Stimulated activated naive B cell treated with anti-CD40 and anti-IgM and Interleukin-4, amounts not matched to agents 10 μg/mL and 1 μg/mL and 100 μg/mL, for 72 hours (primary cell): ENCODE data around the gene ZSCAN2.

Experiments
- ATAC-seq, 2 donors: fragments of 150-1000 bp; cut with Tn5 transposase; replicated peaks; 2 replicates each; pipeline ENCODE4 v1.10.0; 2021; ENCODE audit warnings: moderate library complexity in 1 of 2
- DNase-seq: peaks from one replicate; pipeline ENCODE4 v3.0.0; 2021
- H3K27ac Mint-ChIP-seq: one replicate; pipeline ENCODE4 v1.8.0; 2022; ENCODE audit warnings: mild to moderate bottlenecking, mixed read lengths
- H3K27me3 Mint-ChIP-seq, 2 donors: one replicate each; pipeline ENCODE4 v1.8.0; 2022; ENCODE audit warnings: mixed read lengths in 2 of 2
- H3K36me3 Mint-ChIP-seq, 2 donors: one replicate each; pipeline ENCODE4 v1.8.0; 2022; ENCODE audit warnings: mixed read lengths in 2 of 2, mild to moderate bottlenecking in 1 of 2
- H3K4me1 Mint-ChIP-seq, 2 donors: one replicate each; pipeline ENCODE4 v1.8.0; 2022; ENCODE audit warnings: mixed read lengths in 2 of 2, mild to moderate bottlenecking in 1 of 2
- H3K4me3 Mint-ChIP-seq, 2 donors: one replicate each; pipeline ENCODE4 v1.8.0; 2022; ENCODE audit warnings: mild to moderate bottlenecking in 2 of 2, mixed read lengths in 2 of 2, moderate library complexity in 1 of 2
- H3K9me3 Mint-ChIP-seq, 2 donors: one replicate each; pipeline ENCODE4 v1.8.0; 2022; ENCODE audit warnings: mixed read lengths in 2 of 2, mild to moderate bottlenecking in 1 of 2

The ZSCAN2 gene

DNA sequence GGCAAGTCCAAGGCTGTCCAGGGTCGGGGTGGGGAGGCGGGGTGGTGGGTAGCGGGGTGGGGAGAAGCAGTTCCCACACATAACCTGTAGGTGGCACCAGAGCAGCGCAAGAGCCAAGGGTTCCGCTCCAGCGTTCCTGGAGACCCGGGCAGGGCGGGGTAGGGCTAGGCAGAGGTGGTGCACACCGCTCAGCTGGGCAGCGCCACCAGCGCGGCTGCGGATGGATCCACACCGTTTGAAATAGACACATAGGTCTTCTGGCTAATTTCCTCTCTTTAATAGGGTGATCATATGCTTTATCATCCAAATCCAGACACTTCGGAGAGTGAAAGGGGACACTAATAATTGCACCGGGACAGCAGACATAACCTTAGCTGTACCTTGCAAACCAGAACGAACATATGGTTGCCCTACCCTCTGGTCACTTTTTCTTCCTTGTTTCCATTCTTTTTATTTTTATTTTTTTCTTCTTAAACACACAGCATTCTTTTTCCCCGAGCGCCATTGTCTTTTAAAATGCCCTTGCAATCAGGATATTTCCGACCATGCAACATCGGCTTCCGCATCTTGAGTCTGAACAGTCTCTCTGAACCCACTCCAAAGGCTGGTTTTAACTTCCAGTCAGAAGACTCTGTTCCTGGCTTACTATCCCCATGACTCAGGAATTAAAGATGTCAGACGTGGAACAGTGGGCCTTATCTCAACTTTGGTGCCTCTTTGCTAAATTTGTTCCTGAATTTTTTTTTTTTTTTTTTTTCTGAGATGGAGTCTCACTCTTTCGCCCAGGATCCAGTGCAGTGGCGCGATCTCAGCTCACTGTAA is 12.5 kb upstream of the ZSCAN2 start:
- H3K4me1 Mint-ChIP-seq = peaks cover 2 to 8% of the 10 kb centered on the region in 2 donors
- H3K9me3 Mint-ChIP-seq = no peaks in the 10 kb centered on the region
- peak overlapping the region; percentile 76 to 80 for H3K4me3 Mint-ChIP-seq
- DNase-seq (peak; percentile 80), ATAC-seq (peak; percentile 100)
- no peak overlapping the region for H3K27ac Mint-ChIP-seq
- peaks cover under 1 to 7% of the 10 kb centered on the region in 2 donors for H3K27me3 Mint-ChIP-seq
- H3K36me3 Mint-ChIP-seq = no peaks in the 10 kb centered on the region

DNA sequence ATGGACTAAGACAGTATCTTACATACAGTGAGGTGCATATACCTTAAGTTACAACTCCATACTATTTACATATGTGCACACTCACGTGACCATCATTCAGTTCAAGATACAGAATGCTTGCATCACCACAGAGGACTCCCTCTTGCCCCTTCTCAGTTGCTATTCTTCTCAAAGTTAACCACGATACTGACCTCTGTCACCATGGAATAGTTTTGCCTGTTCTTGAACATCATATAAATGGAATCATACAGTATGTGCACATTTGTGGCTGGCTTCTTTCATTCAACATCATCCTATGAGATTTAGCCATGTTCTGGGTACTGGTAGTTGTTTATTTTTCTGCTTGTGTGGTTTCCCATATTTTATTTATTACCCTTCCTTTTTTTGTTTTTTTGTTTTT is 10.4 kb upstream of the ZSCAN2 start:
- H3K4me3 Mint-ChIP-seq = no peak overlapping the region
- H3K9me3 Mint-ChIP-seq = peaks cover 0 to 2% of the 10 kb centered on the region in 2 donors
- H3K4me1 Mint-ChIP-seq = peaks cover 2 to 8% of the 10 kb centered on the region in 2 donors
- H3K27me3 Mint-ChIP-seq = peaks cover 0 to 5% of the 10 kb centered on the region in 2 donors
- H3K36me3 Mint-ChIP-seq = no peaks in the 10 kb centered on the region
- no peak for DNase-seq
- ATAC-seq = no peak
- no peak overlapping the region for H3K27ac Mint-ChIP-seq

DNA sequence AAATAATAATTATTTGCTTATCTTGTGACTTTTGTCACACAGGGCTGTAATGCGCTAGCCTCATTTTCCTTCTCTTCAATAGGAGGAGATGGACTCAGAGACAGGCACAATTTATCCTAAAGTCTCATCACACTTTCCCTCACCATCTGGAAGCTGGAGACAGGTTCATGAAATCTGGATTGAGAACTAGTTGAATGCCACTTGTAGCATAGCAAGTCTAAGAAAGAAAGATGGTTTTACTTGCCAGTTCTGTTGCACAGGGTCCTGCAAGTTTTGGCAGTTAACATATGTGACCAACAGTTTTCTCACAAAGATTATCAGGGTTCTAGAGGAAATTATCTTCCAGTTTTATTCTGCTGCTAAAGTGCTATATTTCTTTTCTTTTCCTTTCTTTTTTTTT is 9.0 kb upstream of the ZSCAN2 start:
- H3K27ac Mint-ChIP-seq = no peak overlapping the region
- ATAC-seq = no peak
- no peak overlapping the region for H3K4me3 Mint-ChIP-seq
- peaks cover 0 to 5% of the 10 kb centered on the region in 2 donors for H3K27me3 Mint-ChIP-seq
- peaks cover 0 to 2% of the 10 kb centered on the region in 2 donors for H3K9me3 Mint-ChIP-seq
- no peak for DNase-seq
- peaks cover 4 to 8% of the 10 kb centered on the region in 2 donors for H3K4me1 Mint-ChIP-seq
- no peaks in the 10 kb centered on the region for H3K36me3 Mint-ChIP-seq

DNA sequence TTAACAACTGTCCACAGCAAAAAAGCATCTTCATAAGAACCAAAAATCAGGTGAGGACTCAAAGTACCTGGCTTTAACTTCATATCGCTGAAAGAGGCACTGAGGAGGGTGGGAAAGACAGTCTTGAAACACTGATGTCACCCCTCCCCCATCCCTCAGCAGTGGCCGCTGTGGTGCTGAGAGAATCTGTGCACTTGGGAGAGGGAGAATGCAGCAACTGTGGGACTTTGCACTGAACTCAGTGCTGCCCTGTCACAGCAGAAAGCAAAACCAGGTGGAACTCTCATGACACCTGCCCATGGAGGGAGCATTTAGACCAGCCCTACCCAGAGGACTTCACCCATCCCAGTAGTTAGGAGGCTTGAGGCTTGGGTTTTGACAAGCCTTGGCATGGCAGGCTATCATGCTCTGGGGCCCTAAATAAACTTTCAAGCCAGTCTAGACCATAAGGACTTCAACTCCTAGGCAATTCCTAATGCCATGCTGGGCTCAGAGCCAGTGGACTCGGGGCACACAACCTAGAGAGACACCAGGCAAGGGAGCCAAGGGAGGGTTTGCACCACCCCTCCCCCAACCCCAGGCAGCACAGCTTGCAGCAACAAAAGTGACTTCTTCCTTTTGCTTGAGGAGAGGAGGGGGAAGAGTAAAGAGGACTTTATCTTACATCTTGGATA is 6.1 kb upstream of the ZSCAN2 start:
- Mint-ChIP-seq H3K27ac (no peak overlapping the region), H3K36me3 (no peaks in the 10 kb centered on the region), H3K27me3 (peaks cover 0 to 5% of the 10 kb centered on the region in 2 donors), H3K4me1 (peaks cover 13 to 22% of the 10 kb centered on the region in 2 donors), H3K9me3 (peaks cover 0 to 2% of the 10 kb centered on the region in 2 donors), H3K4me3 (no peak overlapping the region)
- DNase-seq (no peak), ATAC-seq (no peak)

DNA sequence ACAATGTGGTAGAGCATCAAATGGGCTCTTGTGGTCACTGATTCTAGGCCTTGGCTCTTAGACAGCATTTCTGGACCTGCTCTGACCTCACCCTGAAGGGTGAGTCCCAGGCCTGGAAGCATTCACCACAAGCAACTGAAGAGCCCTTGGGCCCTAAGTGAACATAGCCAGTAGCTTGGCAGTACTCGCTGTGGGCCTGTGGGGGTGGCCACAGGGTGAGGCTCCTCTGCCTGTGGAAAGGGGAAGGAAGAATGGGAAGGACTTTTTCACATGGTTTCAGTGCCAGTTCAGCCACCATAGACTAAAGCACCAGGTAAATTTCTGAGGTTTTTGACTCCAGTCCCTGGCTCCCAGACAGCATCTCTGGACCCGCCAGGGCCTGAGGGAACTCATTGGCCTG is 5.1 kb upstream of the ZSCAN2 start:
- H3K27me3 Mint-ChIP-seq = peaks cover 0 to 5% of the 10 kb centered on the region in 2 donors
- ATAC-seq = no peak
- no peak overlapping the region for H3K4me3 Mint-ChIP-seq
- no peak for DNase-seq
- H3K36me3 Mint-ChIP-seq = no peaks in the 10 kb centered on the region
- H3K9me3 Mint-ChIP-seq = peaks cover 0 to 2% of the 10 kb centered on the region in 2 donors
- peaks cover 17 to 31% of the 10 kb centered on the region in 2 donors for H3K4me1 Mint-ChIP-seq
- H3K27ac Mint-ChIP-seq = peak overlapping the region; percentile 39

DNA sequence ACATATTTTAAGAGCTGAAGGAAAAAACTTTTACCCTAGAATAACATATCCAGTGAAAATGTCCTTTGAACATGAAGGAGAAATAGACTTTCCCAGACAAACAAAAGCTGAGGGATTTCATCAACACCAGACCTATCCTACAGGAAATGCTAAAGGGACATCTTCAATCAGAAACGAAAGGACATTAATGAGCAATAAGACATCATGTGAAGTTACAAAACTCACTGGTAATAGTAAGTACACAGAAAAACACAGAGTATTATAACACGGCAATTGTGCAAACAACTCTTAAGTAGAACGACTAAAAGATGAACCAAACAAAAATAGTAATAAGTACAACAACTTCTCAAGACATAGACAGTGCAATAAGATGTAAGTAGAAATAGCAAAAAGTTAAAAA is 3.5 kb upstream of the ZSCAN2 start:
- no peak for DNase-seq
- Mint-ChIP-seq H3K27me3 (peaks cover 0 to 5% of the 10 kb centered on the region in 2 donors), H3K4me1 (peaks cover 21 to 31% of the 10 kb centered on the region in 2 donors), H3K4me3 (no peak overlapping the region), H3K9me3 (peaks cover 0 to 2% of the 10 kb centered on the region in 2 donors), H3K27ac (no peak overlapping the region), H3K36me3 (no peaks in the 10 kb centered on the region)
- ATAC-seq = no peak

GRCh38 chr15:84598250-84598649 is 2.6 kb upstream of the ZSCAN2 start:
- Mint-ChIP-seq H3K4me1 (peaks cover 25 to 40% of the 10 kb centered on the region in 2 donors), H3K36me3 (no peaks in the 10 kb centered on the region), H3K27me3 (peaks cover 0 to 5% of the 10 kb centered on the region in 2 donors), H3K27ac (no peak overlapping the region), H3K9me3 (peaks cover 0 to 2% of the 10 kb centered on the region in 2 donors), H3K4me3 (peak overlapping the region in 1 of 2 donors; percentile 6)
- ATAC-seq = peak; percentile 65 to 73
- DNase-seq = peak; percentile 30

DNA sequence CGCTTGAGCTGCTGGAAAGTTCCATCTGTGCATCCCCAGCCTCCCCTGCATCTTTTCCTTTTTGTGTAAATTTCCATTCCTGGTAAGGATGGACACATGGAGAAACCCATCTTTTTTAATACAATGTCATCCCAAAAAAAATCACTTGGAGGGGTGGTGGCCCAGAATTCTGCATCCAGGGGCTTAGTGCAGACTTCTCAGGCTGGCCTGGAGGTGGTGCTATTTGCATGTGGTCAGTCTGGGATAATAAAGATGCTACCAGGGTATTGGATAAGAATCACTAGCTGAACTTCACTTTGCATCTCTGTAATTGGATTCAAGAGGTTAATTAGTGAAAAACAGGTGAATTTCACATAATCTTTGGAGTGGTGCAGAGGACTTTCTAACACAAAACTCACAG is 1.8 kb upstream of the ZSCAN2 start:
- DNase-seq (no peak), ATAC-seq (no peak)
- Mint-ChIP-seq H3K9me3 (no peaks in the 10 kb centered on the region), H3K36me3 (peaks cover 0 to 6% of the 10 kb centered on the region in 2 donors), H3K27me3 (peaks cover 0 to 3% of the 10 kb centered on the region in 2 donors), H3K4me1 (peaks cover 31 to 47% of the 10 kb centered on the region in 2 donors), H3K27ac (peak overlapping the region; percentile 42), H3K4me3 (peak overlapping the region; percentile 17 to 44)

- DNase-seq (no peak), ATAC-seq (no peak)
- H3K27ac Mint-ChIP-seq = no peak overlapping the region
- peaks cover 35 to 55% of the 10 kb centered on the region in 2 donors for H3K4me1 Mint-ChIP-seq
- peak overlapping the region; percentile 96 to 97 for H3K4me3 Mint-ChIP-seq
- H3K9me3 Mint-ChIP-seq = no peaks in the 10 kb centered on the region
- no peaks in the 10 kb centered on the region for H3K27me3 Mint-ChIP-seq
- peaks cover 3 to 11% of the 10 kb centered on the region in 2 donors for H3K36me3 Mint-ChIP-seq
Observed at GRCh38 chr15:84599906-84600305, 903 bp upstream of the ZSCAN2 start.

DNA sequence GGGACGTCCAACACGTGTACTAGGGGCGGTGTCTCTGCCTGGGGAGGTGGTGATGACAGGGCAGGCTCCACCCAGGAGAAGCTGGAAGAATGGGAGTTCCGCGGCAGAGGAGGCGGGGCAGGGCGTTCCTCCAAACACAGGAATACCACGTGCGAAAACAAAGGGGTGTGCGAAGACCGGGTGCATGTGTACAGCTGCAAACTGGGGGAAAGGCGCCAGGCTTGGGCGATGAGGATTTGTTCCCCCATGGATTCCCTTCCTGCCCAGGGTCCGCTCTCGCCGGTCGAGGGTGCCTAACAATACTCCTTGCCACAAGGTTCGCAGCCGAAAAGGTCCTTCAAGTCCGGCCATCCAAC is 500 bp upstream of the ZSCAN2 start:
- H3K36me3 Mint-ChIP-seq = peaks cover 6 to 15% of the 10 kb centered on the region in 2 donors
- ATAC-seq = peak; percentile 32 to 33
- peak overlapping the region; percentile 96 to 97 for H3K4me3 Mint-ChIP-seq
- no peaks in the 10 kb centered on the region for H3K9me3 Mint-ChIP-seq
- peak overlapping the region; percentile 93 for H3K27ac Mint-ChIP-seq
- peaks cover 39 to 59% of the 10 kb centered on the region in 2 donors for H3K4me1 Mint-ChIP-seq
- DNase-seq = peak; percentile 37
- no peaks in the 10 kb centered on the region for H3K27me3 Mint-ChIP-seq

GRCh38 chr15:84601555-84601838 is 688 bp downstream of the ZSCAN2 start:
- H3K9me3 Mint-ChIP-seq = no peaks in the 10 kb centered on the region
- DNase-seq (no peak), ATAC-seq (no peak)
- peak overlapping the region; percentile 93 for H3K27ac Mint-ChIP-seq
- peak overlapping the region; percentile 96 to 97 for H3K4me3 Mint-ChIP-seq
- peaks cover 43 to 69% of the 10 kb centered on the region in 2 donors for H3K4me1 Mint-ChIP-seq
- no peaks in the 10 kb centered on the region for H3K27me3 Mint-ChIP-seq
- H3K36me3 Mint-ChIP-seq = peaks cover 6 to 22% of the 10 kb centered on the region in 2 donors

DNA sequence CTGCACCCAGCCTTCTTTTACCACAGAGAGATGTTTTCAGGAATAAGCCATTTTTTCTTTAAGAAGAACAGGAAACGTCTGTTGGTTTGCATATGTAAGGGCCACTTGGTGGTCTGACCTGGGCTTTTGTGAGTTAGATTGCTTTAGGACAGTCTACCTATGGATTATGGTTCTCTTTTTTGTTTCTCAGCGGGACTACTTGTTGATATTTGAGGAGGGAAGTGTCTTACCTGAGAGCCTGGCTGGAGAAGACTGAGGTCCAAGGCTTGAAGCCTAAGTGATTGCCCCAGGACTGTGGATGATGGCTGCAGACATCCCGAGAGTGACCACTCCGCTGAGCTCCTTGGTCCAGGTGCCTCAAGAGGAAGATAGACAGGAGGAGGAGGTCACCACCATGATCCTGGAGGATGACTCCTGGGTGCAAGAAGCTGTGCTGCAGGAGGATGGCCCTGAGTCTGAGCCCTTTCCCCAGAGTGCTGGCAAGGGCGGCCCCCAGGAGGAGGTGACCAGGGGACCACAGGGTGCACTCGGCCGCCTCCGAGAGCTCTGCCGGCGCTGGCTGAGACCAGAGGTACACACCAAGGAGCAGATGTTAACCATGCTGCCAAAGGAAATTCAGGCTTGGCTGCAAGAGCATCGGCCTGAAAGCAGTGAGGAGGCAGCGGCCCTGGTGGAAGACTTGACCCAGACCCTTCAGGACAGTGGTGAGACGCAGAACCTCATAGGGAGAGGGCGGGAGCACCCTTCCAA is 3.0 kb downstream of the ZSCAN2 start:
- peak overlapping the region; percentile 49 for H3K27ac Mint-ChIP-seq
- ATAC-seq (no peak), DNase-seq (no peak)
- H3K4me1 Mint-ChIP-seq = peaks cover 35 to 57% of the 10 kb centered on the region in 2 donors
- H3K4me3 Mint-ChIP-seq = peak overlapping the region; percentile 23 to 68
- H3K36me3 Mint-ChIP-seq = peaks cover 9 to 37% of the 10 kb centered on the region in 2 donors
- H3K9me3 Mint-ChIP-seq = no peaks in the 10 kb centered on the region
- no peaks in the 10 kb centered on the region for H3K27me3 Mint-ChIP-seq

- peak overlapping the region; percentile 23 to 73 for H3K4me3 Mint-ChIP-seq
- DNase-seq (no peak), ATAC-seq (no peak)
Observed at GRCh38 chr15:84604826-84605553, 4.2 kb downstream of the ZSCAN2 start.

DNA sequence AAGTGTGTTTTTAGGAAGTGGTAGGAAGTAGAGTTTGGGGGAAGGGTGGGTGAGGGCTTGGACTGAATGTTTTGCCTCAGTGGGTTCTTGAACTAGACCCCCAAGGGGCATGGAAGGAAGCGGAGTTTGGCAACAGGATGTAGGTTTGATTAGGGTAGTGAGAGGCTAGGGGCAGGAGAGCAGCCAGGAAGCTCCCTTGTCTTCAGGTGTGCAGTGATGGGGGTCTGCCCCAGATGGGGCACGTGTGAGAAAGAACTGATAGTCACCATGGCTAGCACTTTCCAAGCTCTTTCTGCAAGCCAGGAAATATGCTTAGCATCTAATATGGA is 4.7 kb downstream of the ZSCAN2 start:
- Mint-ChIP-seq H3K4me3 (peak overlapping the region; percentile 23 to 73), H3K4me1 (peaks cover 32 to 51% of the 10 kb centered on the region in 2 donors), H3K27me3 (no peaks in the 10 kb centered on the region), H3K27ac (peak overlapping the region; percentile 82), H3K36me3 (peaks cover 13 to 43% of the 10 kb centered on the region in 2 donors), H3K9me3 (no peaks in the 10 kb centered on the region)
- ATAC-seq = no peak
- DNase-seq = no peak

More at GRCh38 chr15:84604826-84605553, 4.2 kb downstream of the ZSCAN2 start:
- Mint-ChIP-seq H3K27ac (peak overlapping the region; percentile 82), H3K4me1 (peaks cover 34 to 56% of the 10 kb centered on the region in 2 donors), H3K9me3 (no peaks in the 10 kb centered on the region), H3K27me3 (no peaks in the 10 kb centered on the region), H3K36me3 (peaks cover 13 to 43% of the 10 kb centered on the region in 2 donors)
